Kidney epithelial cell (primary cell): Measurements from ENCODE around the gene OXSR1. TPM values are rescaled to one million over a fixed set of nuclear protein-coding genes. Genes with fewer than 3 reads are reported as not detected.
A peak's percentile ranks its signal among the peaks of the same experiment; 100 is the strongest.
"Not testable (repeated sequence)": the region's sequence is repeated elsewhere in the genome, so short reads cannot be mapped to it uniquely, and the experiment has no call there.

Experiments
- DNase-seq: peaks from one replicate; pipeline ENCODE4 v3.0.0-alpha.2; 2010; ENCODE audit warnings: low read depth
- H3K27me3 ChIP-seq: 2 replicates; pipeline ENCODE4 v1.6.0; 2011; ENCODE audit warnings: low read length; ENCODE audit not compliant: control insufficient read depth, insufficient read depth
- H3K36me3 ChIP-seq: 2 replicates; pipeline ENCODE4 v1.5.1; 2011; ENCODE audit warnings: low read length; ENCODE audit not compliant: control insufficient read depth, insufficient read depth
- H3K4me3 ChIP-seq: 2 replicates; pipeline ENCODE4 v1.5.1; 2011; ENCODE audit warnings: low read depth, mild to moderate bottlenecking, control low read depth, low read length
- total RNA-seq: library from RNA; depleted of rRNA; stranded (reverse); fragments of >200 nt; gene quantifications from 2 replicates; pipeline ENCODE4 v1.2.3, GENCODE V29; 2015
- TF ChIP-seq, protein P1 (sequence below): IDR thresholded peaks from 2 replicates; pipeline ENCODE4 v1.5.1; 2011; ENCODE audit warnings: mild to moderate bottlenecking, moderate library complexity, low read length, control low read depth, inconsistent platforms; ENCODE audit not compliant: insufficient read depth, poor library complexity, severe bottlenecking

OXSR1 gene
- total RNA-seq, 1 donor from 2014 or later: 41.9 TPM

DNA sequence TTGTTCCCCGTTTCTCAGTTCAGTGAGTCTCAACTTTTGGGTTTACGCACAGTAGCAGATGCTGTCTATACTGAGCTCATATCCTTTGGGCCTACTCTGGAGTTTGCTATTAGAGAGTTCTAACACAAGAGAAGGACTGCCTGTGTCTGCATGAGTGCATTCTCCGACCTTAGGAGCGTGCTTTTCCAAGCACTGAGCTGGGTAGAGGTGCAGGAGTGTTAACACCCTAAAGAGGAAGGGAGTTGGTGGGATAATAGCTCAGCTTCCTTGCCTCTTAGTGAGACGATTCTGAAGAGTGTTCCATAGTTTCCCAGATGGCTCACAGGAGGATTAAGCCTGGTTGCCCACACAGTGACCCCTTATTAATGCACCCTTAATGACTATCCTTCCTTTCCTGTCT, 6.9 kb upstream of the OXSR1 start:
- TF ChIP-seq, protein P1, sequence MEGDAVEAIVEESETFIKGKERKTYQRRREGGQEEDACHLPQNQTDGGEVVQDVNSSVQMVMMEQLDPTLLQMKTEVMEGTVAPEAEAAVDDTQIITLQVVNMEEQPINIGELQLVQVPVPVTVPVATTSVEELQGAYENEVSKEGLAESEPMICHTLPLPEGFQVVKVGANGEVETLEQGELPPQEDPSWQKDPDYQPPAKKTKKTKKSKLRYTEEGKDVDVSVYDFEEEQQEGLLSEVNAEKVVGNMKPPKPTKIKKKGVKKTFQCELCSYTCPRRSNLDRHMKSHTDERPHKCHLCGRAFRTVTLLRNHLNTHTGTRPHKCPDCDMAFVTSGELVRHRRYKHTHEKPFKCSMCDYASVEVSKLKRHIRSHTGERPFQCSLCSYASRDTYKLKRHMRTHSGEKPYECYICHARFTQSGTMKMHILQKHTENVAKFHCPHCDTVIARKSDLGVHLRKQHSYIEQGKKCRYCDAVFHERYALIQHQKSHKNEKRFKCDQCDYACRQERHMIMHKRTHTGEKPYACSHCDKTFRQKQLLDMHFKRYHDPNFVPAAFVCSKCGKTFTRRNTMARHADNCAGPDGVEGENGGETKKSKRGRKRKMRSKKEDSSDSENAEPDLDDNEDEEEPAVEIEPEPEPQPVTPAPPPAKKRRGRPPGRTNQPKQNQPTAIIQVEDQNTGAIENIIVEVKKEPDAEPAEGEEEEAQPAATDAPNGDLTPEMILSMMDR: no peak
- no peak overlapping the region for H3K4me3 ChIP-seq
- H3K27me3 ChIP-seq: no peaks in the 10 kb centered on the region
- no peaks in the 10 kb centered on the region for H3K36me3 ChIP-seq
- no peak for DNase-seq

DNA sequence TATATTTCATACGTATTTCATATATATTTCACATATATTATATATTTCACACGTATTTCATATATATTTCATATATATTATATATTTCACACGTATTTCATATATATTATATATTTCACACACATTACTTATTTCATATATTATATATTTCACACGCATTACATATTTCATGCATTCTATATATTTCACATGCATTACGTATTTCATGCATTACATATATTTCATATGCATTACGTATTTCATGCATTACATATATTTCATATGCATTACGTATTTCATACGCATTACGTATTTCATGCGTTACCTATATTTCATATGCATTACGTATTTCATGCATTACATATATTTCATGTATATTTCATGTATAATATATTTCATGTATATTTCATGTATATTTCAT, 4.6 kb upstream of the OXSR1 start:
- not testable (repeated sequence) for H3K4me3 ChIP-seq, DNase-seq, H3K36me3 ChIP-seq, H3K27me3 ChIP-seq

DNA sequence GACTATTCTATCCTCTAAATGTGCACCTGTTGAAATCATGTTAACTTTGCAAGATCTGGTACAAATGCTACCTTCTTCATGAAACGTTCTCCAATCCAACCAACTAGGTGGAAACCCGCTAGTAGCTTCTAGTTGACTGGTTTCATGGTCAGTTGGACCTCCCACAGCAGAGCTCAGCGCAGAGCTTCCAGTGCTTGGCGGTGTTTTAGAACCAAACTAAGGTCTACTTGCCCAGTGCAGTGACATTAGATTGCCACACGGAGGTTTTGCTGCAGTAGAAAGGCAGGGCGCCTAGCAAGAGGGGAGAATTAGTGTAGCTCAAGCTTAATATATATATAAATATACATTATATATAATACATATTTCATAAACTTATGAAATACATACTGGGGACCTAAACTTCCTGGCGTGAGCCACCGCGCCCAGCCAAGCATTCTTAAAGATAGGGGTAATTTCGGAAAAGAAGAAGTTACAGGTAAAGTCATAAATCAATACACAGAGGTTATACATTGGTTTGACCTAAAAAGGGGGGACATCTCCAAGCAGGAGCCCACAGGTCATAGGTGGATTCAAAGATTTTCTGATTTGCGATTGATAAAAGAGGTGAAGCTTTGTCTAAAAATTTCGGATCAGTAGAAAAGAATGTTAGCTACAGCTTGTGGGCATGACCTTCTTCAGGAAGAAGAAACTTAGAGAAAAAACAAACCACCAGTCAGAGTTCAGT, 2.1 kb upstream of the OXSR1 start:
- DNase-seq: no peak
- Histone ChIP-seq H3K27me3 (no peaks in the 10 kb centered on the region), H3K4me3 (no peak overlapping the region), H3K36me3 (no peaks in the 10 kb centered on the region)
- TF ChIP-seq, protein P1: peak; percentile 12

DNA sequence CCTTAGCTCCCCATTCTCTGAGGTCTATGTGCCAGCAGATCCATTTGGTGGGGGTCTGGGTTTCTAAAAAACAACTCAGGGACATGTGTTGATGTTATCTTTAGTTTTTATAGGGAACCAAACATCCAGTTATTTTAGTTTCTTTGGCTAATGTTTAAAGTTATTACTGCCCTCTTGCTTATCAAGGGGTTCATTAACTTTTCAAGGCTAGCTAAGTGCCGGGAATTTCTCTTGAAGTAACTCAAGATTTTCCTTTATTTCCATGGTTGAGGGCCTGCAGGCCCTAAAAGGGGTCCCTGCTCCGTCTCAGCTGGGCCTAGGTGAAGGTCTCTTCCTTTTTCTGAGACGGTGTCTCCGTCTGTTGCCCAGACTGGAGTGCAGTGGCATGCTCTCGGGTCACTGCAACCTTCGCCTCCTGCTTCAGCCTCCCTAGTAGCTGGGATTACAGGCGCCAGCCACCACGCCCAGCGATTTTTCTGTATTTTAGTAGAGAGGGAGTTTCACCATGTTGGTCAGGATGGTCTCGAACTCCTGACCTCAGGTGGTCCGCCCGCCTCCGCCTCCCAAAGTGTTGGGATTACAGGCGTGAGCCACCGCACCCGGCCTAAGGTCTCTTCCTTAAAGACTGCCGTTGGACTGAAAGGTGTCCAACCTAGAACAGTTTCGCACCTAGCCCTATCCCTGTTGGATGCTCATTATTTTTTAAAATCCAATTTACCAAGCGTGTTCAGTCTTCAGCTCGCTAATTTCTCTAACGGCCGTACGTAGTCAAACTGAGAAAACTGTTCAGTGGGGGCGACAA, 1.3 kb upstream of the OXSR1 start:
- DNase-seq: no peak
- TF ChIP-seq, protein P1: no peak
- peak overlapping the region; percentile 90 for H3K4me3 ChIP-seq
- H3K27me3 ChIP-seq: no peaks in the 10 kb centered on the region
- no peaks in the 10 kb centered on the region for H3K36me3 ChIP-seq

DNA sequence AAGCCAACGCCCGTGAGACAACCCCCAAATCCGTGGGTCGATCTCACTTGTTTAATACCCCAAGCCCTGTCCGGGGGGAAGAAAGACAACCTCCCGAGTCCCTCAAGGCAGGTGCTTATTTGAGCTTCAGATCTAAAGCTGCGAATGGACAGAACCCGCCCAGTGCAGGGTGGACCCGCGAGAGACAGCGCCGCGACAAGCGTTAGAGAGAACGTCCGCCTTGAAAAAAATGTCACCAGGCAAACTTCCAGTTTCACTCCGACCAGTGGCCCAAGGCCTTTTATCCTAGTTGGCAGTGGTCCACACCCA, 740 bp upstream of the OXSR1 start:
- no peaks in the 10 kb centered on the region for H3K27me3 ChIP-seq
- H3K36me3 ChIP-seq: no peaks in the 10 kb centered on the region
- TF ChIP-seq, protein P1: no peak
- no peak for DNase-seq
- H3K4me3 ChIP-seq: peak overlapping the region; percentile 90

DNA sequence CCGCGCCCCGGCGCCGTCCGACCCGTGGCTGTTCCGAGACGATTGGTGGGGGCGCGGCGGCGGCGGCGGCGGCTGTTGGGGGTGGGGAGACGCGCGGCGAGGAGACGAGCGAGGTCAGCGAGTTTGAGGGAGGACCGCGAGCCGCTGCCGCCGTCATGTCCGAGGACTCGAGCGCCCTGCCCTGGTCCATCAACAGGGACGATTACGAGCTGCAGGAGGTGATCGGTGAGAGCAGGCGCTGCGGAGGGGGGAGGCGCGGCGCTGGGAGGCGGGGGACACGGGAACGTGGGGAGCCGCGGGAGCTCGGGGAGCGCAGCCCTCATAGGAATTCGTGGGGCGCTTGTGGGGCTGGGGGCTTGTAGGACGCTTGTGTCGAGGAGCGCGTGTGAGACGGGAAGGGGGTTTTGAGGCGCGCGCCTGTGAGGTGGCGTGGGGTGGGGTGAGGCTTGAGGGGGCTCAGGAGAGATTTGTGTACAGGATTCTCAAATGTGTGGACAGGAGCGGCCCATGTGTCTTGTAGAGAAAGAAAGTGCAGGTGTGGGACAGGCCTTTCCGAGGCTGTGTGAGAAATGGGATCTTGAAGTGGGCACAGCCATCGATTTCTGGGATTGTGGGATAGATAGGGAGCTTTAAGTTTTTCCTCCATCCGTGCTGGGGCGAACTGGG, 518 bp downstream of the OXSR1 start:
- Histone ChIP-seq H3K36me3 (no peaks in the 10 kb centered on the region), H3K27me3 (no peaks in the 10 kb centered on the region), H3K4me3 (peak overlapping the region; percentile 90)
- no peak for DNase-seq
- TF ChIP-seq, protein P1: no peak
